ENCODE data around the gene MAST1.

MAST1 gene

DNA sequence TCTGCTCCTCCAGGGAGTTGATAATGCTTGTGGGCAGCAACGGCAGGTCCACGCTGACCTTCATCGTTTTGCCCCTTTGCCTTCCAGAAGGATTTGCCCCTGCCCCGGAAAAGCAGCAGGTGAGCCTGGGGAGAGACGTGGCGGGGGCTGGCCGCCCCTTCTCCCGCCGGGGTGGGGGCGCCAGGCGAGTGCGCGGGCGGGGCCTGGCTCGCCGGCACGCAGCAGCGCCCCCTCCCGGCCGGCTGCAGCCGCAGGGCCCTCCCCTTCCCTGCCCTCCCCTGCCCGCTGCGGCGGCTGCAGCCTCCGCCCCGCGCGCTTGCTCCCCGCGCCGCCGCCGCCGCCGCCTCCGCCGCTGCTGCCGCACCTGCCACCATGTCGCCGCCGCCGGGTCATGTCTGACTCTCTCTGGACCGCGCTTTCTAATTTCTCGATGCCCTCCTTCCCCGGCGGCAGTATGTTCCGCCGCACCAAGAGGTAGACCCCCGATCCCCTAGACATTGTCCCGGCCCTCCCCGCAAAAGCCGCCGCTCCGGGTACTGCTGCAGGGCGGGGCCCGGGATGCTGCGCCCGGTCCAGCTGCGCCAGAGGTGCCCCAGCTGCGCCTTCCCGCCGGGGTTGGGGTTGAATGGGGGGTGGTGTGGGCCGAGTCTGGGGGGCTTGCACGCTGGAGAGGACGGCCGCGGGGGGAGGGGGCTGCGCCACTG lies at the start of gene MAST1:
TSS of gene MAST1 (plus strand) at position 334 of the 704 bp plus-strand sequence. CDS start at position 392, 58 bp downstream.
- Mint-ChIP-seq H3K9me3 (no peaks in the 10 kb centered on the region), H3K4me1 (peaks cover 10% of the 10 kb centered on the region), H3K36me3 (ENCODE audit: insufficient read depth) (peaks cover 11% of the 10 kb centered on the region), H3K27me3 (peaks cover 78% of the 10 kb centered on the region), H3K4me3 (peak within 1 kb of the TSS; percentile 64), H3K27ac (ENCODE audit: low read depth) (no peak within 1 kb of the TSS)
- DNase-seq (ENCODE audit: low spot score in 2 of 2) = no peak
- peak; percentile 64 for ATAC-seq (replicated peaks; ENCODE audit: extremely low read depth, poor library complexity, severe bottlenecking)

DNA sequence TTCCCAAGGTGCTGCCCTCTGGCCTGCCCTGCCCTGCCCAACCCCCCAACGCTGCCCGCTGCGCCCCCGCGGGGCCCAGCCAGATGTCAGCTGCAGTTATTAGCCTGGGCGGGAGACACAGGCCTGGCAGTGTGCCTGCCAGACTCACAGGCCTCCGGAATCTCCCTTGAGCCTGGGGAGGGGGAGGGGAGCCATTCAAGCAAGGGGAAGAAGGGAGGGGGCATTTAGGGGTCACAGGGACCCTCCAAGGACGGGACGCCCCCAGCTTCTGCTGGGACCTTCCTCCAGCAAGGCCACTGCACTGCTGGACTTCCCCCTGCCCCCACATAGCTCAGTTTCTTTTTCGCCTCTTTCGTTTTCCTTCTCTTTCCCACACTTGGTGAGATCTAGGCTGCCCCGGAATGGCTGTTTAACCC lies 49.6 kb upstream of the MAST1 start:
- no peak for ATAC-seq (replicated peaks; ENCODE audit: extremely low read depth, poor library complexity, severe bottlenecking)
- Mint-ChIP-seq H3K27me3 (no peaks in the 10 kb centered on the region), H3K9me3 (no peaks in the 10 kb centered on the region), H3K4me1 (peaks cover 20% of the 10 kb centered on the region), H3K27ac (ENCODE audit: low read depth) (peak overlapping the region; percentile 97), H3K4me3 (peak overlapping the region; percentile 72), H3K36me3 (ENCODE audit: insufficient read depth) (peaks cover 39% of the 10 kb centered on the region)
- peak in 1 of 2 donors; percentile 41 for DNase-seq (ENCODE audit: low spot score in 2 of 2)

- Mint-ChIP-seq H3K27ac (ENCODE audit: low read depth) (peak overlapping the region; percentile 97), H3K27me3 (no peaks in the 10 kb centered on the region), H3K36me3 (ENCODE audit: insufficient read depth) (peaks cover 44% of the 10 kb centered on the region), H3K4me1 (peaks cover 24% of the 10 kb centered on the region), H3K4me3 (peak overlapping the region; percentile 96), H3K9me3 (no peaks in the 10 kb centered on the region)
- DNase-seq (ENCODE audit: low spot score in 2 of 2) (no peak), ATAC-seq (replicated peaks; ENCODE audit: extremely low read depth, poor library complexity, severe bottlenecking) (no peak)
Measured at GRCh38 chr19:12789098-12789903, 49.0 kb upstream of the MAST1 start.

DNA sequence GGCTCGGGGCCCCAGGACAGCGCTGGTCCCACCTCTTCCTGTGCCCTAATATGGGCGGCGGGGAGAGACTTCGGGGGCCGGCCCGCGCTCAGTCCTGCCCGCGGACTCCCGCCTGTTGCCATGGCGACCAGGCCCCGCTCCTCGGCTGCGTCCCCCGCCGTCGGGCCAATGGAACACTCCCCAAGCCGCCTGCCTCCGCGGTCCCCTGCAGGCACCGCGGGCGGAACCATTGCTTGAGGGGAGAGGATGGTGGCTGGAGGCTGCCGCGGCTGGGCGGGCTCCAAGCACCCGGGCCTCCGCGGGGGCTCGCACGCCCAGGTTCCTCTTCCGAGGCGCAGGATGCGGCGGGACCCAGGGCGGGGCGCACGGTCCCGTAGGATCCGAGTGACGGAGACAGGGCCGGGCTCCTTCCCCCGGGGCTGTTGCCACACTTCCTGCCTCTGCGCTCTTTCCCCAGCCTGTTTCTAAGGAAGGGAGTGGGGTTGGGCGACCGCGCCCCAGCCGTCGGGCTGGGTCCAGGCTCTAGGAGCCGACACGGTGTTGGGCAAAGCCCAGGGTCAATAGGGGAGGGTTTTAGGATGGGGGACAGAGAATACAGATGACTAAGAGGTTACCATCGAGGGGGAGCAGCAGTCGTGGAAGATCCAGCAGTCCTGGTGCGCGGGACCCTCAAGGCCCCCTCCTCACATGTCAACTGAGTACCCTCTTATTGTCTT lies 48.3 kb upstream of the MAST1 start:
- Mint-ChIP-seq H3K4me1 (peaks cover 28% of the 10 kb centered on the region), H3K27me3 (no peaks in the 10 kb centered on the region), H3K9me3 (no peaks in the 10 kb centered on the region), H3K36me3 (ENCODE audit: insufficient read depth) (peaks cover 50% of the 10 kb centered on the region), H3K27ac (ENCODE audit: low read depth) (peak overlapping the region; percentile 97), H3K4me3 (peak overlapping the region; percentile 96)
- peak; percentile 89 to 90 for DNase-seq (ENCODE audit: low spot score in 2 of 2)
- peak; percentile 30 for ATAC-seq (replicated peaks; ENCODE audit: extremely low read depth, poor library complexity, severe bottlenecking)

DNA sequence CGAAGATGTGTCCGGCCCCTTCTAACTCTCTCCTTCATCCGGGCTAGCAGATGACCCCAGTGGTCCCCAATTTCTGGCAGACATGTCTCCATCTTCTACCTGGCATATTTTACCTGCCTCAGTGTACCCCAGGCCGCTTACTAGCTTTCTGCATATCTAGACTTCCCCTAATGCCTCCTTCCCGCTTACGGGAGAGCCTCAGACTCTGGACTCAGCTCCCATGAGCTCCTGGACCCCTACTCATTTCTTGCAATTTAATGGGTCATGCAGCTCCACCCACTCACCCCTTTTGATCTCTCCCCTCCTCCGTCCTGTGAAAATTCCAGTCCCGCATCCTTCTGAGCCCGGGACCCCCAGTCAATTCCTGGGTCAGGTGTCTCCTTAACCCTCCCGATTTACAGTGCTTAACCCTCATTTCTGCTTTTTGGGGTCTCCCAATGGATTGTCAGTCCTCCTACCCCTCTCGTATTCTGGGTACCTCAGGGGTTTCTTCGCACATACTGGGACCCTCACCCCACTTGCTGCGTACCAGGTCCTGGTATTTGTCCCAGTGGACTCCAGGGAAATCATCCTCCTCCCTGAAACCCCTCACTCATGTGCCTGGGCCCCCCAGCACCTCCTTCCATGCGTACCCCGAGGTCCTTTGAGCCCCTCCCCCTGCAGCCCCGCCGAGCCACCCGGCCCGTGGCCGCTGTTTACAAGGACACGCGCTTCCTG lies 47.5 kb upstream of the MAST1 start:
- peak overlapping the region; percentile 96 for H3K4me3 Mint-ChIP-seq
- no peak for ATAC-seq (replicated peaks; ENCODE audit: extremely low read depth, poor library complexity, severe bottlenecking)
- peaks cover 30% of the 10 kb centered on the region for H3K4me1 Mint-ChIP-seq
- H3K27me3 Mint-ChIP-seq = no peaks in the 10 kb centered on the region
- no peak for DNase-seq (ENCODE audit: low spot score in 2 of 2)
- peak overlapping the region; percentile 97 for H3K27ac Mint-ChIP-seq (ENCODE audit: low read depth)
- H3K36me3 Mint-ChIP-seq (ENCODE audit: insufficient read depth) = peaks cover 50% of the 10 kb centered on the region
- no peaks in the 10 kb centered on the region for H3K9me3 Mint-ChIP-seq

DNA sequence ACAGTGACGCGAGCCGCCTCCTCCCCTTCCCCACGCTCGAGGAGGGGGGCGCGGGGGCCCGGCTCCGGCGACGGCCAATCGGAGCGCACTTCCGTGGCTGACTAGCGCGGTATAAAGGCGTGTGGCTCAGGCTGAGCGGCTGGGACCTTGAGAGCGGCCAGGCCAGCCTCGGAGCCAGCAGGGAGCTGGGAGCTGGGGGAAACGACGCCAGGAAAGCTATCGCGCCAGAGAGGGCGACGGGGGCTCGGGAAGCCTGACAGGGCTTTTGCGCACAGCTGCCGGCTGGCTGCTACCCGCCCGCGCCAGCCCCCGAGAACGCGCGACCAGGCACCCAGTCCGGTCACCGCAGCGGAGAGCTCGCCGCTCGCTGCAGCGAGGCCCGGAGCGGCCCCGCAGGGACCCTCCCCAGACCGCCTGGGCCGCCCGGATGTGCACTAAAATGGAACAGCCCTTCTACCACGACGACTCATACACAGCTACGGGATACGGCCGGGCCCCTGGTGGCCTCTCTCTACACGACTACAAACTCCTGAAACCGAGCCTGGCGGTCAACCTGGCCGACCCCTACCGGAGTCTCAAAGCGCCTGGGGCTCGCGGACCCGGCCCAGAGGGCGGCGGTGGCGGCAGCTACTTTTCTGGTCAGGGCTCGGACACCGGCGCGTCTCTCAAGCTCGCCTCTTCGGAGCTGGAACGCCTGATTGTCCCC lies 46.8 kb upstream of the MAST1 start, which contains the start of gene JUNB:
TSS of gene JUNB (plus strand) at position 142 of the 706 bp plus-strand sequence. CDS start at position 428, 286 bp downstream.
- Mint-ChIP-seq H3K4me1 (peaks cover 38% of the 10 kb centered on the region), H3K27ac (ENCODE audit: low read depth) (peak within 1 kb of the TSS; percentile 97), H3K36me3 (ENCODE audit: insufficient read depth) (peaks cover 52% of the 10 kb centered on the region), H3K9me3 (no peaks in the 10 kb centered on the region), H3K4me3 (peak within 1 kb of the TSS; percentile 96), H3K27me3 (no peaks in the 10 kb centered on the region)
- DNase-seq (ENCODE audit: low spot score in 2 of 2) (peak; percentile 96), ATAC-seq (replicated peaks; ENCODE audit: extremely low read depth, poor library complexity, severe bottlenecking) (peak; percentile 31)

- Mint-ChIP-seq H3K27me3 (no peaks in the 10 kb centered on the region), H3K36me3 (ENCODE audit: insufficient read depth) (peaks cover 52% of the 10 kb centered on the region), H3K9me3 (no peaks in the 10 kb centered on the region), H3K4me3 (peak overlapping the region; percentile 96), H3K27ac (ENCODE audit: low read depth) (peak overlapping the region; percentile 97), H3K4me1 (peaks cover 39% of the 10 kb centered on the region)
- ATAC-seq (replicated peaks; ENCODE audit: extremely low read depth, poor library complexity, severe bottlenecking) = no peak
- DNase-seq (ENCODE audit: low spot score in 2 of 2) = peak; percentile 63 to 65
Measured at GRCh38 chr19:12792051-12792852, 46.1 kb upstream of the MAST1 start.

DNA sequence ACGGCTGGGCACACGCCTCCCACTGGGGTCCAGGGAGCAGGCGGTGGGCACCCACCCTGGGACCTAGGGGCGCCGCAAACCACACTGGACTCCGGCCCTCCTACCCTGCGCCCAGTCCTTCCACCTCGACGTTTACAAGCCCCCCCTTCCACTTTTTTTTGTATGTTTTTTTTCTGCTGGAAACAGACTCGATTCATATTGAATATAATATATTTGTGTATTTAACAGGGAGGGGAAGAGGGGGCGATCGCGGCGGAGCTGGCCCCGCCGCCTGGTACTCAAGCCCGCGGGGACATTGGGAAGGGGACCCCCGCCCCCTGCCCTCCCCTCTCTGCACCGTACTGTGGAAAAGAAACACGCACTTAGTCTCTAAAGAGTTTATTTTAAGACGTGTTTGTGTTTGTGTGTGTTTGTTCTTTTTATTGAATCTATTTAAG lies 45.4 kb upstream of the MAST1 start:
- H3K27me3 Mint-ChIP-seq = no peaks in the 10 kb centered on the region
- no peak for ATAC-seq (replicated peaks; ENCODE audit: extremely low read depth, poor library complexity, severe bottlenecking)
- no peaks in the 10 kb centered on the region for H3K9me3 Mint-ChIP-seq
- H3K27ac Mint-ChIP-seq (ENCODE audit: low read depth) = peak overlapping the region; percentile 97
- peaks cover 52% of the 10 kb centered on the region for H3K36me3 Mint-ChIP-seq (ENCODE audit: insufficient read depth)
- H3K4me3 Mint-ChIP-seq = peak overlapping the region; percentile 96
- H3K4me1 Mint-ChIP-seq = peaks cover 39% of the 10 kb centered on the region
- peak in 1 of 2 donors; percentile 41 for DNase-seq (ENCODE audit: low spot score in 2 of 2)

- DNase-seq (ENCODE audit: low spot score in 2 of 2) (peak; percentile 95 to 96), ATAC-seq (replicated peaks; ENCODE audit: extremely low read depth, poor library complexity, severe bottlenecking) (peak; percentile 48)
- peaks cover 52% of the 10 kb centered on the region for H3K36me3 Mint-ChIP-seq (ENCODE audit: insufficient read depth)
- H3K4me1 Mint-ChIP-seq = peaks cover 39% of the 10 kb centered on the region
- H3K27me3 Mint-ChIP-seq = no peaks in the 10 kb centered on the region
- peak overlapping the region; percentile 96 for H3K4me3 Mint-ChIP-seq
- peak overlapping the region; percentile 97 for H3K27ac Mint-ChIP-seq (ENCODE audit: low read depth)
- no peaks in the 10 kb centered on the region for H3K9me3 Mint-ChIP-seq
Measured at GRCh38 chr19:12793290-12794195, 44.8 kb upstream of the MAST1 start.

- DNase-seq (ENCODE audit: low spot score in 2 of 2) (no peak), ATAC-seq (replicated peaks; ENCODE audit: extremely low read depth, poor library complexity, severe bottlenecking) (no peak)
- no peaks in the 10 kb centered on the region for H3K9me3 Mint-ChIP-seq
- peaks cover 32% of the 10 kb centered on the region for H3K4me1 Mint-ChIP-seq
- H3K27me3 Mint-ChIP-seq = no peaks in the 10 kb centered on the region
- peaks cover 50% of the 10 kb centered on the region for H3K36me3 Mint-ChIP-seq (ENCODE audit: insufficient read depth)
- H3K4me3 Mint-ChIP-seq = peak overlapping the region; percentile 96
- peak overlapping the region; percentile 97 for H3K27ac Mint-ChIP-seq (ENCODE audit: low read depth)
Measured at GRCh38 chr19:12794196-12794941, 43.9 kb upstream of the MAST1 start.

All from central memory CD8-positive, alpha-beta T cell (primary cell).